Right atrium auricular region (tissue), 2 donors: ENCODE data around the gene RAB40B. TPM values are rescaled to one million over a fixed set of nuclear protein-coding genes. Genes with fewer than 3 reads are reported as not detected.

Experiments
- DNase-seq: peaks from one replicate; pipeline ENCODE4 v3.0.0-alpha.2; 2019; ENCODE audit warnings: low spot score
- H3K27ac ChIP-seq, 2 donors: fragments of 200-600 bp; sonication (generic); 1 replicate in 1 of 2; 2 replicates in 1 of 2; pipeline ENCODE4 v1.5.1; 2016 to 2019
- H3K27me3 ChIP-seq, 2 donors: fragments of 200-600 bp; sonication (generic); one replicate each; pipeline versions ENCODE4 v1.5.1 to v1.6.0; 2017 to 2019
- H3K36me3 ChIP-seq: fragments of 200-600 bp; sonication (generic); one replicate; pipeline ENCODE4 v1.5.1; 2016
- H3K4me1 ChIP-seq, 2 donors: fragments of 200-600 bp; sonication (generic); one replicate each; pipeline versions ENCODE4 v1.5.1 to v1.6.0; 2017 to 2019
- H3K4me3 ChIP-seq, 2 donors: fragments of 200-600 bp; sonication (generic); 1 replicate in 1 of 2; 2 replicates in 1 of 2; pipeline ENCODE4 v1.5.1; 2017 to 2019; ENCODE audit warnings: mild to moderate bottlenecking in 1 of 2, moderate library complexity in 1 of 2
- H3K9me3 ChIP-seq, 2 donors: fragments of 200-600 bp; sonication (generic); one replicate each; pipeline ENCODE4 v1.5.1; 2019
- total RNA-seq, 2 donors: library from RNA; depleted of rRNA; stranded (reverse); fragments of >200 nt; gene quantifications; one replicate each; pipeline ENCODE4 v1.1.0, GENCODE V29; 2016
- TF ChIP-seq, protein P1 (sequence below), 2 donors: fragments of 200-600 bp; sonication (generic); IDR thresholded peaks; one replicate each; pipeline ENCODE4 v1.5.1; 2019; ENCODE audit warnings: antibody characterized with exemption in 2 of 2

The RAB40B gene
- total RNA-seq, 2 donors from 2014 or later: 10.2 to 20.8 TPM

DNA sequence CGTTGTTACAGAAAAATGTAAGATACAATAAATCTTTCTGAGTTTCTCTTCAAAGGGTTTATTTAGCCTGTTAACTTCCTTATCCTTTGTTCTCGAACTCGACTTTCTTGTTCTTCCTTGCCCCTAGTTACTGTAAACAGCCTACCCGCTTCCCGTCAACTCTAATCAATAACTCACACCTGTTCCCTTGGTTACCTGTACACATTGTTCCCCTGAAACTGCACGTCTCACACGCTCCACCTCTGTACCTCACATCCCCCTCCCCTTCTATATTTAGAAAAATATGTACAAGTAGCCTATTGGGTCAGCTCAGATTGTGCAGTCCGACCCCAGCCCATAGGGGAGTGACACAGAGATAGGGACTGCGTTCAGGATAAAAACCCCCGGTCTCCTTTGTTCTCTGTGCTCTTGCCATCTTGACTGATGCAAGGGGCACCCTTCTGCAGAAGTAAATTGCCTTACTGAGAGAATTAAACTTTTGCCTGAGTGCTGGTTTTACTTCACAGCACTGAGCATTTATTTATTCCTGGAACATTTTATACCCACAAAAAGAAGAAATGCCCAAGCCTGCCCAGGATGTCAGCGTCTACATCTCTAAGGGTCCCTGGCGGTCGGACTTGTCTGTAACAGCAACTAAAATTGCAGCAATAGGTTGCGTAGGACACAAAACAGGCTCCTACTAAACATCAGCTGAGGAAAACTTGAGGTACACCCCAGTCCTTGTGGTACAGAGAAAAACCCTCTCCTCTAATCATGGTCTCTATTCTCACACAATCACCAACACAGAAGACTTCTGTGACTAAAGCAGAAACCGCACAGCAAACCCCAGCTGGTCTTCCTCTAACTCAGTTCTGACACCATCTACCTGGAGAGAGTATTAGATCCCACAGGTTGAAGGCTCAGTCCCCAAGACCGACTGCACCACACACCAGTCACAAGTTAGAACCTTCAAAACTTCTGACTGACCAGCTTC lies 61.6 kb downstream of the RAB40B start:
- no peaks in the 10 kb centered on the region for H3K9me3 ChIP-seq
- H3K36me3 ChIP-seq: peaks cover 32% of the 10 kb centered on the region
- H3K27me3 ChIP-seq: no peaks in the 10 kb centered on the region
- TF ChIP-seq, protein P1, sequence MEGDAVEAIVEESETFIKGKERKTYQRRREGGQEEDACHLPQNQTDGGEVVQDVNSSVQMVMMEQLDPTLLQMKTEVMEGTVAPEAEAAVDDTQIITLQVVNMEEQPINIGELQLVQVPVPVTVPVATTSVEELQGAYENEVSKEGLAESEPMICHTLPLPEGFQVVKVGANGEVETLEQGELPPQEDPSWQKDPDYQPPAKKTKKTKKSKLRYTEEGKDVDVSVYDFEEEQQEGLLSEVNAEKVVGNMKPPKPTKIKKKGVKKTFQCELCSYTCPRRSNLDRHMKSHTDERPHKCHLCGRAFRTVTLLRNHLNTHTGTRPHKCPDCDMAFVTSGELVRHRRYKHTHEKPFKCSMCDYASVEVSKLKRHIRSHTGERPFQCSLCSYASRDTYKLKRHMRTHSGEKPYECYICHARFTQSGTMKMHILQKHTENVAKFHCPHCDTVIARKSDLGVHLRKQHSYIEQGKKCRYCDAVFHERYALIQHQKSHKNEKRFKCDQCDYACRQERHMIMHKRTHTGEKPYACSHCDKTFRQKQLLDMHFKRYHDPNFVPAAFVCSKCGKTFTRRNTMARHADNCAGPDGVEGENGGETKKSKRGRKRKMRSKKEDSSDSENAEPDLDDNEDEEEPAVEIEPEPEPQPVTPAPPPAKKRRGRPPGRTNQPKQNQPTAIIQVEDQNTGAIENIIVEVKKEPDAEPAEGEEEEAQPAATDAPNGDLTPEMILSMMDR (IDR thresholded peaks at IDR 0.05): no peak
- H3K4me3 ChIP-seq: no peak overlapping the region
- no peak overlapping the region for H3K27ac ChIP-seq
- no peaks in the 10 kb centered on the region for H3K4me1 ChIP-seq
- no peak for DNase-seq

DNA sequence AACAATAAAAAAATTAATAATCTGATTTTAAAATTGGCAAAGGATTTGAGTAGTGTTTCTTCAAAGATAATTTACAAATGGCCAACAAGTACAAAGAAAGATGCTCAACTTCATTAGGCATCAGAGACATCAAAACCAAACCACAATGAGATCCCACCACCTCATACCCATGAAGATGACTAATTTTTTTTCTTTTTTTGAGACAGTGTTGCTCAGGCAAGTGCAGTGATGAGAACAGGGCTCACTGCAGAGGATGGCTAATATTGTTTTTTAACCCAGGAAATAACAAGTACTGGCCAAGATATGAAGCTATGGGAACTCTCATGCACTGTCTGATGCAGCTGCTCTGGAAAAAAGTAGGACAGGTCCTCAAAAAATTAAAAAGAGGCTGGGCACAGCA lies 65.2 kb downstream of the RAB40B start:
- Histone ChIP-seq H3K27me3 (no peaks in the 10 kb centered on the region), H3K9me3 (no peaks in the 10 kb centered on the region), H3K36me3 (peaks cover 21% of the 10 kb centered on the region), H3K4me1 (no peaks in the 10 kb centered on the region), H3K4me3 (no peak overlapping the region), H3K27ac (no peak overlapping the region)
- DNase-seq: no peak
- TF ChIP-seq, protein P1 (IDR thresholded peaks at IDR 0.05): no peak

DNA sequence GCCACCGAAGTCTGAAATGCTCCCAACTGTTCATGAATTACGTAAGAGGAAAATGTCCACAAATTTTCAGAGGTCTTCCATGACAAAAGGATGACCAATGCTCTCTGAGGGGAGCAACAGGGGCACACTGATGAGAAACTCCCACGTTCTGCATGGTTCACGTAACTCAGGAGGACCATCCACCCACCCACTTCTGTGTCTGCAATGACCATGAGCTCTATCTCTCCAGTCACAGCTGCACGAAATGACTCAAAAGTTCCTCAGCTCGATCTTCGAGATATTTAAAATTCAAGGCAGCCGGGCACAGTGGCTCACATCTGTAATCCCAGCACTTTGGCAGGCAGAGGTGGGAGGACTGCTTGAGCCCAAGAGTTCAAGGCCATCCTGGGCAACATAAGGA lies 66.0 kb downstream of the RAB40B start:
- no peak for DNase-seq
- TF ChIP-seq, protein P1 (IDR thresholded peaks at IDR 0.05): no peak
- H3K36me3 ChIP-seq: peaks cover 21% of the 10 kb centered on the region
- no peaks in the 10 kb centered on the region for H3K4me1 ChIP-seq
- no peak overlapping the region for H3K27ac ChIP-seq
- H3K4me3 ChIP-seq: no peak overlapping the region
- no peaks in the 10 kb centered on the region for H3K9me3 ChIP-seq
- H3K27me3 ChIP-seq: no peaks in the 10 kb centered on the region

DNA sequence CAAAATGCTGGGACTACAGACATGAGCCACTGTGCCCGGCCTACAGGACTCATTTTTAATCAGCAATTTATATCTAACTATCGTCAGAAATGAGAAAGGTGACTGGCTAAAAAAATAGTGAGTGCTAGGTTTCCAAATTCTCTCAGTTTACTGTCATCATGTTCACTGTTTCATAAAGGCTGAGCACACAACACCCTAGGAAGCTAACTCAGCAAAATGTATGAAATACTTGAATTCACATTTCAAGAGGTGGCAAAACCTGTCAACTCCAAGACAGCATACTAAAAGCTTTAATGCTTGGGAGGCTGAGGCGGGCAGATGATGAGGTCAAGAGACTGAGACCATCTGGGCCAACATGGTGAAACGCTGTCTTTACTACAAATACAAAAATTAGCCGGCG lies 67.0 kb downstream of the RAB40B start:
- TF ChIP-seq, protein P1 (IDR thresholded peaks at IDR 0.05): no peak
- no peaks in the 10 kb centered on the region for H3K27me3 ChIP-seq
- no peaks in the 10 kb centered on the region for H3K4me1 ChIP-seq
- peaks cover 29% of the 10 kb centered on the region for H3K36me3 ChIP-seq
- H3K4me3 ChIP-seq: no peak overlapping the region
- H3K27ac ChIP-seq: no peak overlapping the region
- DNase-seq: no peak
- H3K9me3 ChIP-seq: no peaks in the 10 kb centered on the region

DNA sequence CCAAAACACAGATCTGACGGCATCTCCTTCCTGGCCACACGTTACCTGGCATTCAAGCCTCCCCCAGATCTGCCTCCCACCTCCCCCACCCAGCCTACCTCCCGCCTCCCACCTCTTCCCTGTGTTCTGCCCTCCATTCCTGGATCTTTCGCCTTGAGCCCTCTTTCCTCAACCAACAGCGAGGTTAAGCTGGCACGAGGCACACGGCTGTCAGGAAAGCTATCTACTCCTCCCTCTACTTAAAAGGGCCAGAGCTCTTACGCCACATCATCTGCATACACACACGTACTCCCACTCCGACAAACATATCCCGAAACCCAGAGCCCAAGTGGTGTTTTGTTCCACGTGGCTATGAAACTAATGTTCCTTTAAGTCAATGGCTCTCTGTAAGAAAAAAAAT lies 68.3 kb downstream of the RAB40B start:
- Histone ChIP-seq H3K4me1 (no peaks in the 10 kb centered on the region), H3K9me3 (no peaks in the 10 kb centered on the region), H3K27ac (no peak overlapping the region), H3K27me3 (no peaks in the 10 kb centered on the region), H3K36me3 (peaks cover 39% of the 10 kb centered on the region), H3K4me3 (no peak overlapping the region)
- TF ChIP-seq, protein P1 (IDR thresholded peaks at IDR 0.05): no peak
- no peak for DNase-seq
